ENCODE measurements around the gene DNAL4.

DNAL4 gene

DNA sequence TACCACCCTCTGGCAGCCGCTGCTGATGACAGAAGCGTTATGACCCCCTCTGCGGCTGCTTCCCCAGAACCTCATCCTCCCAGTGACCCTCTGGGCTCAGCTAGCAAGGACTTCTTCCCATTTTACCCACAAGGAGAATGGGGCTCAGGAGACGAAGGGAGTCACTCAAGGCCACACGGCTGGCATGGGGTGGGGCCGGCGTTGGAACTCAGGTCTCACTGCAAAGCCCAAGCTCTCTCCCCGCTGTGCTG is 21.4 kb downstream of the DNAL4 start:
- Histone ChIP-seq H2AFZ (ENCODE audit: insufficient read depth, low read length, poor library complexity) (no peak overlapping the region), H3K18ac (ENCODE audit: low read length) (no peak overlapping the region), H3K79me2 (ENCODE audit: control insufficient read depth, insufficient read depth, low read length, poor library complexity) (no peaks in the 10 kb centered on the region), H3K4ac (ENCODE audit: low read depth, low read length) (no peak overlapping the region), H3K27me3 (ENCODE audit: insufficient read depth, low read length) (no peaks in the 10 kb centered on the region), H3K9me3 (ENCODE audit: insufficient read depth, low read depth, low read length) (no peaks in the 10 kb centered on the region), H4K8ac (ENCODE audit: low read depth, low read length) (no peak overlapping the region), H4K12ac (ENCODE audit: low read depth, low read length) (no peak overlapping the region), H3K9ac (ENCODE audit: low read length) (no peak overlapping the region), H2BK12ac (ENCODE audit: low read length) (no peak overlapping the region), H3K79me1 (ENCODE audit: low read length) (no peaks in the 10 kb centered on the region), H2BK5ac (ENCODE audit: low read depth, low read length, poor library complexity) (no peak overlapping the region), H3K27ac (ENCODE audit: low read depth, low read length) (no peak overlapping the region), H3K4me1 (ENCODE audit: control insufficient read depth in 1 of 2, insufficient read depth in 2 of 2, low read length in 2 of 2) (no peaks in the 10 kb centered on the region), H3K23ac (ENCODE audit: low read length) (no peak overlapping the region), H3K4me2 (ENCODE audit: low read length) (no peak overlapping the region), H3K14ac (ENCODE audit: low read length) (no peak overlapping the region), H2BK120ac (ENCODE audit: insufficient read depth, low read length, poor library complexity) (no peak overlapping the region), H2AK5ac (ENCODE audit: low read length) (no peak overlapping the region), H3K4me3 (ENCODE audit: low read depth, low read length) (no peak overlapping the region), H3K36me3 (ENCODE audit: control insufficient read depth in 1 of 2, insufficient read depth in 2 of 2, low read length in 2 of 2) (no peaks in the 10 kb centered on the region), H4K91ac (ENCODE audit: low read depth, low read length) (no peak overlapping the region)
- no peak for DNase-seq
- WGBS (ENCODE audit: extremely low coverage, insufficient coverage, insufficient read length) = no CpG with 5 or more reads among the region's 8 CpGs

DNA sequence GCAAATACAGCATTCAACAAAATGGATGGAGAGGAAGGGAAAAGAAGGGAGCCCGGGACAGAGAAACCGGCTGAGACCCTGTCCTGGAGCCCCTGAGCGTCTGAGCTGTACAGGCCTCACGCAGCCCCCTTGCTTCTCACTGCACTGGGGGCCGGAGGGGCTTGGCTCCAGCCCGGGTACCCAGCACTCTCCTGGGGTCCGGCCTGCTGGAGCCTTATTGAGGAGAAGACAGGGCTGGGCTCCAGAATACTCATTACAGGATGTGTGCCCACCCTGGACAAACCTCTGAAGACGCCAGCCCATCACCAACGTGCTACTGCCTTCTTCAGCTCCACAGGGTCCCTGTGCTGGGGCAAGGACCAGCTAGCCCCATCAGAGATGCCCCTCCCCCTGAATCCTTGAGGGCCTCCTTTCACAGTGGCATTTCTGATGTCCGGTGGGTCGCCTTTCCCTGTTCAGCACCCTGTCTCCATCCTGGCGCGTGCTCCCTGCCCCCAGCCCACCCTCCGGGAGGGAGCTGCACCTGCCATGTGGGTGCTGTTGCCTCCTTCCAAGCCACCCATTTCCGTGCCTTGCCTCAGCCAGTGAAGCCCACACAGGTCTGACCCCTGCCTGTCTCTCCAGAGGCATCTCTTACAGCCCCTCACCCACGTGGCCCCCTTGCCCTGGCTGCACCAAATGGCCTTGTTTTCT is 23.5 kb downstream of the DNAL4 start:
- Histone ChIP-seq H4K12ac (ENCODE audit: low read depth, low read length) (no peak overlapping the region), H3K9me3 (ENCODE audit: insufficient read depth, low read depth, low read length) (no peaks in the 10 kb centered on the region), H4K91ac (ENCODE audit: low read depth, low read length) (no peak overlapping the region), H2BK120ac (ENCODE audit: insufficient read depth, low read length, poor library complexity) (no peak overlapping the region), H3K14ac (ENCODE audit: low read length) (no peak overlapping the region), H3K4me2 (ENCODE audit: low read length) (no peak overlapping the region), H3K36me3 (ENCODE audit: control insufficient read depth in 1 of 2, insufficient read depth in 2 of 2, low read length in 2 of 2) (no peaks in the 10 kb centered on the region), H2AFZ (ENCODE audit: insufficient read depth, low read length, poor library complexity) (no peak overlapping the region), H3K27ac (ENCODE audit: low read depth, low read length) (no peak overlapping the region), H2BK12ac (ENCODE audit: low read length) (no peak overlapping the region), H3K18ac (ENCODE audit: low read length) (no peak overlapping the region), H4K8ac (ENCODE audit: low read depth, low read length) (no peak overlapping the region), H3K79me2 (ENCODE audit: control insufficient read depth, insufficient read depth, low read length, poor library complexity) (no peaks in the 10 kb centered on the region), H3K27me3 (ENCODE audit: insufficient read depth, low read length) (no peaks in the 10 kb centered on the region), H2BK5ac (ENCODE audit: low read depth, low read length, poor library complexity) (no peak overlapping the region), H3K23ac (ENCODE audit: low read length) (no peak overlapping the region), H2AK5ac (ENCODE audit: low read length) (no peak overlapping the region), H3K4ac (ENCODE audit: low read depth, low read length) (no peak overlapping the region), H3K9ac (ENCODE audit: low read length) (no peak overlapping the region), H3K79me1 (ENCODE audit: low read length) (no peaks in the 10 kb centered on the region), H3K4me3 (ENCODE audit: low read depth, low read length) (no peak overlapping the region), H3K4me1 (ENCODE audit: control insufficient read depth in 1 of 2, insufficient read depth in 2 of 2, low read length in 2 of 2) (no peaks in the 10 kb centered on the region)
- DNase-seq = no peak
- WGBS (ENCODE audit: extremely low coverage, insufficient coverage, insufficient read length) = no CpG with 5 or more reads among the region's 16 CpGs

DNA sequence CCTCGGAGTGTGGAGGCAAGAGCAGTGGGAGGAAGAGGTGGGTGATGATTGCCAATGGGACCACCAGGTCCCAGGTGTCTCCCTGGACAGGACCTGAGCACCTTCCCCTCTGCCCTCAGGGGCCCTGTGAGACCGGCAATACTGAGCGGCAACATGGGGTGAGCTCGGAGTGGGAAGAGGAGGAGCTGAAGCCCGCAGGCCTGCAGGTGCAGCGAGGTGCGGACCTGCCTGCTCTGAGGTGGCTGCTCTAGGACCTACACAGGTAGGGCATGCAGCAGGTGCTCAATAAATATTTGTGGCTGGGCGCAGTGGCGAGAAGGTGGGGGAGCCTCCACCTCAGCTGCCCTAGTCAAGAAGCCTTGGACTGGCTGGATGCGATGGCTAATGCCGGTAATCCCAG is 25.9 kb downstream of the DNAL4 start:
- H3K9me3 ChIP-seq (ENCODE audit: insufficient read depth, low read depth, low read length) = no peaks in the 10 kb centered on the region
- H2AK5ac ChIP-seq (ENCODE audit: low read length) = no peak overlapping the region
- H3K27me3 ChIP-seq (ENCODE audit: insufficient read depth, low read length) = no peaks in the 10 kb centered on the region
- H3K36me3 ChIP-seq (ENCODE audit: control insufficient read depth in 1 of 2, insufficient read depth in 2 of 2, low read length in 2 of 2) = no peaks in the 10 kb centered on the region
- H3K27ac ChIP-seq (ENCODE audit: low read depth, low read length) = no peak overlapping the region
- H3K4me1 ChIP-seq (ENCODE audit: control insufficient read depth in 1 of 2, insufficient read depth in 2 of 2, low read length in 2 of 2) = no peaks in the 10 kb centered on the region
- no peak for DNase-seq
- no peak overlapping the region for H2AFZ ChIP-seq (ENCODE audit: insufficient read depth, low read length, poor library complexity)
- no peak overlapping the region for H3K4ac ChIP-seq (ENCODE audit: low read depth, low read length)
- H4K8ac ChIP-seq (ENCODE audit: low read depth, low read length) = no peak overlapping the region
- no peak overlapping the region for H2BK5ac ChIP-seq (ENCODE audit: low read depth, low read length, poor library complexity)
- no CpG with 5 or more reads among the region's 11 CpGs for WGBS (ENCODE audit: extremely low coverage, insufficient coverage, insufficient read length)
- no peak overlapping the region for H2BK12ac ChIP-seq (ENCODE audit: low read length)
- no peak overlapping the region for H2BK120ac ChIP-seq (ENCODE audit: insufficient read depth, low read length, poor library complexity)
- H3K9ac ChIP-seq (ENCODE audit: low read length) = no peak overlapping the region
- H4K12ac ChIP-seq (ENCODE audit: low read depth, low read length) = no peak overlapping the region
- no peak overlapping the region for H3K14ac ChIP-seq (ENCODE audit: low read length)
- no peak overlapping the region for H3K4me2 ChIP-seq (ENCODE audit: low read length)
- no peak overlapping the region for H3K18ac ChIP-seq (ENCODE audit: low read length)
- H3K79me2 ChIP-seq (ENCODE audit: control insufficient read depth, insufficient read depth, low read length, poor library complexity) = no peaks in the 10 kb centered on the region
- H3K79me1 ChIP-seq (ENCODE audit: low read length) = no peaks in the 10 kb centered on the region
- H3K23ac ChIP-seq (ENCODE audit: low read length) = no peak overlapping the region
- H3K4me3 ChIP-seq (ENCODE audit: low read depth, low read length) = no peak overlapping the region
- no peak overlapping the region for H4K91ac ChIP-seq (ENCODE audit: low read depth, low read length)

- Histone ChIP-seq H3K36me3 (ENCODE audit: control insufficient read depth in 1 of 2, insufficient read depth in 2 of 2, low read length in 2 of 2) (no peaks in the 10 kb centered on the region), H3K79me1 (ENCODE audit: low read length) (no peaks in the 10 kb centered on the region), H3K14ac (ENCODE audit: low read length) (no peak overlapping the region), H2BK5ac (ENCODE audit: low read depth, low read length, poor library complexity) (no peak overlapping the region), H2AFZ (ENCODE audit: insufficient read depth, low read length, poor library complexity) (no peak overlapping the region), H2BK12ac (ENCODE audit: low read length) (no peak overlapping the region), H3K27ac (ENCODE audit: low read depth, low read length) (no peak overlapping the region), H3K9me3 (ENCODE audit: insufficient read depth, low read depth, low read length) (no peaks in the 10 kb centered on the region), H3K4me3 (ENCODE audit: low read depth, low read length) (no peak overlapping the region), H4K8ac (ENCODE audit: low read depth, low read length) (no peak overlapping the region), H3K79me2 (ENCODE audit: control insufficient read depth, insufficient read depth, low read length, poor library complexity) (no peaks in the 10 kb centered on the region), H3K27me3 (ENCODE audit: insufficient read depth, low read length) (no peaks in the 10 kb centered on the region), H3K23ac (ENCODE audit: low read length) (no peak overlapping the region), H3K4ac (ENCODE audit: low read depth, low read length) (no peak overlapping the region), H2BK120ac (ENCODE audit: insufficient read depth, low read length, poor library complexity) (no peak overlapping the region), H4K12ac (ENCODE audit: low read depth, low read length) (no peak overlapping the region), H3K4me1 (ENCODE audit: control insufficient read depth in 1 of 2, insufficient read depth in 2 of 2, low read length in 2 of 2) (no peaks in the 10 kb centered on the region), H2AK5ac (ENCODE audit: low read length) (no peak overlapping the region), H3K9ac (ENCODE audit: low read length) (no peak overlapping the region), H3K4me2 (ENCODE audit: low read length) (no peak overlapping the region), H3K18ac (ENCODE audit: low read length) (no peak overlapping the region), H4K91ac (ENCODE audit: low read depth, low read length) (no peak overlapping the region)
- no peak for DNase-seq
- WGBS (ENCODE audit: extremely low coverage, insufficient coverage, insufficient read length) = no CpG with 5 or more reads among the region's 9 CpGs
Measured at GRCh38 chr22:38767313-38767712, 26.6 kb downstream of the DNAL4 start.

Data from trophoblast cell (in vitro differentiated cells and primary cell).